H1 (cell line): ENCODE results near the gene ENTPD1. TPM values are rescaled to one million over a fixed set of nuclear protein-coding genes. Genes with fewer than 3 reads are reported as not detected.

Source experiments
- CTCF ChIA-PET: fragments of 300-600 bp; sonication (Branson Sonifier 250); formaldehyde crosslinking; loops from one replicate; lab custom pipeline; 2021; ENCODE audit not compliant: partially characterized antibody; lab: Charles Lee
- POLR2A ChIA-PET: fragments of 300-600 bp; sonication (Branson Sonifier 250); formaldehyde crosslinking; loops from one replicate; lab custom pipeline; 2021; ENCODE audit warnings: inconsistent platforms; ENCODE audit not compliant: partially characterized antibody; lab: Charles Lee
- DNase-seq, 2 experiments: peaks; one replicate each; pipeline versions ENCODE4 v3.0.0 to v3.0.0-alpha.2; 2010 to 2022; ENCODE audit warnings: low spot score in 2 of 2, low read depth in 1 of 2, mixed read lengths in 1 of 2
- FAIRE-seq: peaks from 2 replicates; lab custom pipeline; 2011; peaks lifted over from hg19 to GRCh38; lab: Jason Lieb, UNC
- H2AFZ ChIP-seq: 2 replicates; pipeline ENCODE4 v1.8.1; 2012; ENCODE audit warnings: low read length, inconsistent platforms
- H2AK5ac ChIP-seq: 2 replicates; pipeline ENCODE4 v1.6.1; 2013; ENCODE audit warnings: low read depth, low read length
- H2BK120ac ChIP-seq: replicated peaks from 2 replicates; pipeline ENCODE3; 2013; ENCODE audit warnings: low read depth, low read length, inconsistent platforms
- H2BK12ac ChIP-seq: 2 replicates; pipeline ENCODE4 v1.6.1; 2013; ENCODE audit warnings: low read depth, low read length
- H2BK15ac ChIP-seq: 2 replicates; pipeline ENCODE4 v1.6.1; 2013; ENCODE audit warnings: low read length
- H2BK20ac ChIP-seq: 2 replicates; pipeline ENCODE4 v1.6.1; 2013; ENCODE audit warnings: low read length
- H2BK5ac ChIP-seq: 2 replicates; pipeline ENCODE4 v1.6.1; 2013; ENCODE audit warnings: low read depth, low read length
- H3K14ac ChIP-seq: 2 replicates; pipeline ENCODE4 v1.6.1; 2013; ENCODE audit warnings: inconsistent platforms; ENCODE audit not compliant: insufficient read length
- H3K18ac ChIP-seq: 2 replicates; pipeline ENCODE4 v1.6.1; 2013; ENCODE audit warnings: low read length; ENCODE audit errors: extremely low read depth
- H3K23ac ChIP-seq: 2 replicates; pipeline ENCODE4 v1.6.1; 2013; ENCODE audit warnings: inconsistent platforms; ENCODE audit not compliant: insufficient read length
- H3K23me2 ChIP-seq: 2 replicates; pipeline ENCODE4 v1.6.1; 2013; ENCODE audit warnings: low read depth, low read length
- H3K27ac ChIP-seq: 2 replicates; pipeline ENCODE4 v1.6.1; 2011; ENCODE audit warnings: low read depth, low read length, inconsistent platforms
- H3K27me3 ChIP-seq, 4 experiments: replicated peaks in 1 of 4; 1 replicate in 1 of 4; 2 replicates in 3 of 4; pipeline versions ENCODE4 v1.6.1 to v1.8.1; 2011 to 2013; ENCODE audit warnings: low read length in 3 of 4, mild to moderate bottlenecking in 3 of 4, inconsistent platforms in 2 of 4, mixed read lengths in 2 of 4, moderate library complexity in 1 of 4; ENCODE audit not compliant: control insufficient read depth in 3 of 4, insufficient read depth in 3 of 4; ENCODE audit errors: extremely low read depth in 1 of 4
- H3K36me3 ChIP-seq, 4 experiments: 2 replicates each; pipeline versions ENCODE4 v1.6.1 to v1.8.1; 2011 to 2013; ENCODE audit warnings: mild to moderate bottlenecking in 4 of 4, low read length in 3 of 4, moderate library complexity in 2 of 4, control low read depth in 1 of 4, inconsistent platforms in 1 of 4; ENCODE audit not compliant: insufficient read depth in 4 of 4, control insufficient read depth in 2 of 4
- H3K4ac ChIP-seq: replicated peaks from 2 replicates; pipeline ENCODE3; 2013; ENCODE audit warnings: low read length, low read depth, mixed read lengths, inconsistent platforms; ENCODE audit not compliant: insufficient read length
- H3K4me1 ChIP-seq, 4 experiments: replicated peaks in 1 of 4; 1 replicate in 1 of 4; 2 replicates in 3 of 4; pipeline versions ENCODE4 v1.6.1 to v1.8.1; 2011 to 2013; ENCODE audit warnings: low read length in 3 of 4, inconsistent platforms in 2 of 4, mixed read lengths in 1 of 4; ENCODE audit not compliant: insufficient read depth in 4 of 4, control insufficient read depth in 3 of 4
- H3K4me2 ChIP-seq, 2 experiments: 2 replicates each; pipeline versions ENCODE4 v1.6.1 to v1.8.1; 2011 to 2013; ENCODE audit warnings: low read depth in 2 of 2, low read length in 2 of 2, control low read depth in 1 of 2, inconsistent platforms in 1 of 2, mild to moderate bottlenecking in 1 of 2; ENCODE audit not compliant: insufficient read depth in 1 of 2
- H3K4me3 ChIP-seq, 4 experiments: fragments of 200-600, 300-600 bp in 1 of 4; sonication (generic), shearing (Covaris generic), sonication (Bioruptor Twin) in 1 of 4; 2 replicates each; pipeline versions ENCODE4 v1.5.1 to v1.8.1; 2011 to 2016; ENCODE audit warnings: low read length in 4 of 4, low read depth in 3 of 4, control low read depth in 2 of 4, inconsistent platforms in 2 of 4, mild to moderate bottlenecking in 2 of 4, mixed read lengths in 1 of 4, moderate library complexity in 1 of 4; ENCODE audit not compliant: insufficient read depth in 2 of 4; ENCODE audit errors: extremely low read depth in 1 of 4
- H3K56ac ChIP-seq: replicated peaks from 2 replicates; pipeline ENCODE3; 2013; ENCODE audit warnings: low read depth, mild to moderate bottlenecking, mixed read lengths, low read length, inconsistent platforms; ENCODE audit not compliant: insufficient read length
- H3K79me1 ChIP-seq: 2 replicates; pipeline ENCODE4 v1.6.1; 2013; ENCODE audit warnings: low read depth, low read length, control low read depth
- H3K79me2 ChIP-seq, 2 experiments: 2 replicates each; pipeline versions ENCODE4 v1.6.1 to v1.8.1; 2012 to 2013; ENCODE audit warnings: low read length in 2 of 2, mild to moderate bottlenecking in 2 of 2, inconsistent platforms in 1 of 2; ENCODE audit not compliant: insufficient read depth in 2 of 2, control insufficient read depth in 1 of 2
- H3K9ac ChIP-seq, 4 experiments: replicated peaks in 1 of 4; 1 replicate in 1 of 4; 2 replicates in 3 of 4; pipeline versions ENCODE4 v1.6.1 to v1.8.1; 2011 to 2013; ENCODE audit warnings: low read depth in 3 of 4, low read length in 3 of 4, control low read depth in 2 of 4, mild to moderate bottlenecking in 2 of 4, moderate library complexity in 2 of 4, inconsistent platforms in 1 of 4; ENCODE audit errors: extremely low read depth in 1 of 4
- H3K9me3 ChIP-seq, 2 experiments: 2 replicates each; pipeline versions ENCODE4 v1.6.1 to v1.8.1; 2012 to 2013; ENCODE audit warnings: mild to moderate bottlenecking in 2 of 2, moderate library complexity in 2 of 2, control low read depth in 1 of 2, inconsistent platforms in 1 of 2, low read depth in 1 of 2, low read length in 1 of 2, mixed read lengths in 1 of 2; ENCODE audit not compliant: insufficient read depth in 2 of 2
- H4K20me1 ChIP-seq, 2 experiments: replicated peaks in 1 of 2; 2 replicates each; pipeline versions ENCODE3 to v1.8.1; 2011 to 2013; ENCODE audit warnings: inconsistent platforms in 2 of 2, low read length in 2 of 2, mild to moderate bottlenecking in 1 of 2; ENCODE audit not compliant: insufficient read depth in 2 of 2, control insufficient read depth in 1 of 2
- H4K5ac ChIP-seq: 2 replicates; pipeline ENCODE4 v1.6.1; 2013; ENCODE audit warnings: low read length, low read depth, mixed read lengths, inconsistent platforms; ENCODE audit not compliant: insufficient read length
- H4K8ac ChIP-seq: 2 replicates; pipeline ENCODE4 v1.8.0; 2013; ENCODE audit warnings: mild to moderate bottlenecking, moderate library complexity, low read length, inconsistent platforms; ENCODE audit not compliant: insufficient read depth; ENCODE audit errors: extremely low read depth
- H4K91ac ChIP-seq: replicated peaks from 2 replicates; pipeline ENCODE3; 2013; ENCODE audit warnings: low read length, mixed read lengths, inconsistent platforms; ENCODE audit not compliant: insufficient read length
- CHD2 ChIP-seq: IDR thresholded peaks from 2 replicates; pipeline ENCODE4 v1.6.1; 2012; ENCODE audit warnings: low read length, improper control_type of control experiment
- E2F6 ChIP-seq: IDR thresholded peaks from 2 replicates; pipeline ENCODE4 v1.6.1; 2012; ENCODE audit warnings: inconsistent platforms
- EGR1 ChIP-seq: IDR thresholded peaks from 2 replicates; pipeline ENCODE4 v1.6.1; 2011; ENCODE audit warnings: low read depth, low read length, borderline replicate concordance
- FOSL1 ChIP-seq: IDR thresholded peaks from 2 replicates; pipeline ENCODE4 v1.6.1; 2011; ENCODE audit warnings: mild to moderate bottlenecking, low read depth, low read length, moderate library complexity; ENCODE audit not compliant: insufficient read depth
- HDAC6 ChIP-seq: IDR thresholded peaks from one replicate; pipeline ENCODE4 v1.7.1; 2012; ENCODE audit warnings: low read depth, mild to moderate bottlenecking, inconsistent platforms, low read length, moderate library complexity
- JUN ChIP-seq: IDR thresholded peaks from 2 replicates; pipeline ENCODE4 v1.6.1; 2011; ENCODE audit warnings: low read depth, mild to moderate bottlenecking, improper control_type of control experiment, low read length
- KDM4A ChIP-seq: IDR thresholded peaks from one replicate; pipeline ENCODE4 v1.7.1; 2012; ENCODE audit warnings: low read depth, mild to moderate bottlenecking, moderate library complexity, low read length, inconsistent platforms; ENCODE audit not compliant: severe bottlenecking
- PHF8 ChIP-seq: fragments of 200-600 bp; sonication (generic); conservative IDR thresholded peaks from 2 replicates; pipeline ENCODE4 v1.7.1; 2012; ENCODE audit warnings: low read depth, mild to moderate bottlenecking, inconsistent platforms, low read length, moderate library complexity
- RXRA ChIP-seq: IDR thresholded peaks from 2 replicates; pipeline ENCODE4 v1.6.1; 2011; ENCODE audit warnings: low read depth, mild to moderate bottlenecking, low read length, moderate library complexity; ENCODE audit not compliant: insufficient read depth
- SAP30 ChIP-seq: fragments of 300-600 bp; sonication (generic); IDR thresholded peaks from 2 replicates; pipeline ENCODE4 v1.7.1; 2012; ENCODE audit warnings: low read length, moderate library complexity, mild to moderate bottlenecking, inconsistent platforms; ENCODE audit not compliant: insufficient read depth, insufficient replicate concordance
- SIX5 ChIP-seq: IDR thresholded peaks from 2 replicates; pipeline ENCODE4 v1.6.1; 2011; ENCODE audit warnings: mild to moderate bottlenecking, low read depth, low read length
- SRF ChIP-seq: IDR thresholded peaks from 2 replicates; pipeline ENCODE4 v1.6.1; 2011; ENCODE audit warnings: mild to moderate bottlenecking, low read depth, low read length, moderate library complexity
- SUZ12 ChIP-seq: fragments of 200-600 bp; sonication (generic); IDR thresholded peaks from 2 replicates; pipeline ENCODE4 v1.6.1; 2012; ENCODE audit warnings: mild to moderate bottlenecking, inconsistent platforms, low read length, moderate library complexity, mixed read lengths
- TAF7 ChIP-seq: optimal IDR thresholded peaks from 2 replicates; pipeline ENCODE3; 2011; ENCODE audit warnings: low read depth, mild to moderate bottlenecking, inconsistent platforms, low read length, moderate library complexity, borderline replicate concordance
- WGBS, 2 experiments: shearing (Covaris generic) in 1 of 2; methylation state at CpG; one replicate each; pipeline versions ENCODE4 v1.1.6 to v1.1.7; 2013 to 2015; ENCODE audit warnings: low lambda C conversion rate in 2 of 2, mixed read lengths in 2 of 2, inconsistent platforms in 1 of 2, low coverage in 1 of 2, missing lambda C conversion rate in 1 of 2; ENCODE audit not compliant: insufficient replicate concordance in 2 of 2, insufficient coverage in 1 of 2, insufficient read length in 1 of 2; ENCODE audit errors: extremely low coverage in 1 of 2, missing lambda C conversion rate in 1 of 2; 5-methylcytosine and 5-hydroxymethylcytosine counted together
- polyA plus RNA-seq, 7 experiments: library from polyadenylated mRNA; depleted of rRNA in 3 of 7; stranded (reverse) in 5 of 7; unstranded in 2 of 7; fragments of >200 nt in 5 of 7; fragments of 200-250 nt in 2 of 7; gene quantifications; 1 replicate in 5 of 7; 2 replicates in 1 of 7; 4 replicates in 1 of 7; pipeline versions ENCODE4 v1.2.1 to v1.2.3, GENCODE V29; 2011 to 2013; ENCODE audit warnings: missing spikeins in 2 of 7, mixed read lengths in 2 of 7
- total RNA-seq: library from RNA; stranded (reverse); fragmentation: NEBNext Ultra II Directional; extraction: Animal tissue kit (Norgen Biotek cat#: 25700); gene quantifications from 2 replicates; pipeline ENCODE4 v1.2.1, GENCODE V29; 2021

ENTPD1 gene
- total and polyA plus RNA-seq, 2 of the 8 experiments (the other 6 are each of a cell fraction or from before 2014, with no cell fraction given) = 2.2 to 2.5 TPM

GRCh38 chr10:95845411-95845810, 89.4 kb downstream of the ENTPD1 start:
- Histone ChIP-seq H3K9me3 (no peaks in the 10 kb centered on the region), H3K18ac (no peak overlapping the region), H2BK120ac (no peak overlapping the region), H2AK5ac (no peak overlapping the region), H3K36me3 (no peaks in the 10 kb centered on the region), H2BK15ac (no peak overlapping the region), H2AFZ (no peak overlapping the region), H4K91ac (no peak overlapping the region), H3K4me3 (no peak overlapping the region), H3K79me2 (no peaks in the 10 kb centered on the region), H3K27me3 (no peaks in the 10 kb centered on the region), H3K23me2 (no peaks in the 10 kb centered on the region), H3K4me2 (no peak overlapping the region), H2BK12ac (no peak overlapping the region), H3K14ac (no peak overlapping the region), H4K8ac (no peak overlapping the region), H2BK5ac (no peak overlapping the region), H3K56ac (no peak overlapping the region), H3K23ac (no peak overlapping the region), H2BK20ac (no peak overlapping the region), H3K27ac (no peak overlapping the region), H4K20me1 (no peaks in the 10 kb centered on the region), H3K79me1 (no peaks in the 10 kb centered on the region), H3K9ac (no peak overlapping the region; a peak in 1 of 7 replicates), H3K4ac (no peak overlapping the region), H3K4me1 (no peaks in the 10 kb centered on the region), H4K5ac (no peak overlapping the region)
- ChIA-PET CTCF (interaction anchor here (1.0 to 14.6 kb wide), 4 partner anchors 7 to 150 kb away, joined by 3 to 238 read pairs (median 5); partner anchors contain the start of gene TCTN3), POLR2A (interaction anchor here (1.2 kb wide), 1 partner anchor 24 kb away, joined by 3 read pairs; no protein-coding TSS in a partner anchor)
- WGBS, 2 experiments = 90% methylated on average over 3 of the region's 3 CpGs; no CpG with 5 or more reads in 1 of the 2 experiments
- no peak for DNase-seq
- no peak for FAIRE-seq
- TF ChIP-seq HDAC6 = no peak
- TF ChIP-seq TAF7 = no peak
- TF ChIP-seq E2F6 = no peak
- no peak for TF ChIP-seq EGR1
- TF ChIP-seq RXRA = no peak
- no peak for TF ChIP-seq FOSL1
- no peak for TF ChIP-seq CHD2
- TF ChIP-seq SUZ12 = no peak
- TF ChIP-seq KDM4A = no peak
- no peak for TF ChIP-seq PHF8
- no peak for TF ChIP-seq SIX5
- TF ChIP-seq JUN = no peak
- no peak for TF ChIP-seq SRF
- TF ChIP-seq SAP30 = no peak
